Fibroblast of pulmonary artery (primary cell): ENCODE measurements around the gene MLN.

Experiments used
- DNase-seq: peaks from one replicate; pipeline ENCODE4 v3.0.0-alpha.2; 2010; ENCODE audit warnings: low read depth
- H3K4me3 ChIP-seq: replicated peaks from 2 replicates; pipeline ENCODE4 v1.5.1; 2011; ENCODE audit warnings: low read depth, mild to moderate bottlenecking, control low read depth, low read length, moderate library complexity
- TF ChIP-seq, protein P1 (sequence below): IDR thresholded peaks from 2 replicates; pipeline ENCODE4 v1.5.1; 2011; ENCODE audit warnings: mild to moderate bottlenecking, control low read depth, low read length, inconsistent platforms; ENCODE audit errors: missing control alignments

Gene MLN

DNA sequence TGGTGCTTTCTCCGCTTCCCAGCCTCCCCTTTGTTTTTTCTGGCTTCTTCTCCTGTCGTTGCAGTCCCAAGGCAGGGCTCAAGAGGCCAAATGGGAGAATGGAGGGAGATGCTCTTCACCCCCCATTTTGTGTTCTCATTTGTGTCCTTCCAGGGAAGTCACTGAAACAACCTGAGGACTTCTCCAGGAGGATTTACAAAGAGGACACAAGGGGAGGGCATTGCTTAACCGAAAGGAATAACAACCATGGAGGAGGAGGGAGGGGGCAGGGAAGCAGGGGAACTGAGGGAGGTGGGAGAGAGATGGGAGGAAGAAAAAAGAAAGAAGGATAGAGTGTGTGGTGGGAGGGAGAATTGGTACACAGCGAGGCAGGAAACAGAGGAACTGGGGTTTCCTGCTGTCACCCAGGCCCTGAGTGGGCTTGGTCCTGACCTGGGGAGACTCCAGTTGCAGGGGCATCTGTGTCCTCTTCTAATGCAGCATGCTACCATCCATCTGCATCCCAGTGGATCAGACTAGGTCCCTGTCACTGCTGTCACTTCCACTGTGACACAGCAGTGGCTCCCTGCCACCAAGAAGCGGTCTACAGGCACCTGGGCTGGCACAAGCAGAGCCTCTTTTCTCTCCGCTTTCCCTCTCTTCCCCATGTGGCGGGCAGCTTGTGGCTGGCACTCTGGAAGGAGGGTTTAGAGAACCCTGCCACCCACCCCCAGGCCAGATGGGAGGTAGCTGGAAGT, 17.1 kb upstream of the MLN start:
- H3K4me3 ChIP-seq, result no peak overlapping the region
- no peak for DNase-seq
- TF ChIP-seq, protein P1, sequence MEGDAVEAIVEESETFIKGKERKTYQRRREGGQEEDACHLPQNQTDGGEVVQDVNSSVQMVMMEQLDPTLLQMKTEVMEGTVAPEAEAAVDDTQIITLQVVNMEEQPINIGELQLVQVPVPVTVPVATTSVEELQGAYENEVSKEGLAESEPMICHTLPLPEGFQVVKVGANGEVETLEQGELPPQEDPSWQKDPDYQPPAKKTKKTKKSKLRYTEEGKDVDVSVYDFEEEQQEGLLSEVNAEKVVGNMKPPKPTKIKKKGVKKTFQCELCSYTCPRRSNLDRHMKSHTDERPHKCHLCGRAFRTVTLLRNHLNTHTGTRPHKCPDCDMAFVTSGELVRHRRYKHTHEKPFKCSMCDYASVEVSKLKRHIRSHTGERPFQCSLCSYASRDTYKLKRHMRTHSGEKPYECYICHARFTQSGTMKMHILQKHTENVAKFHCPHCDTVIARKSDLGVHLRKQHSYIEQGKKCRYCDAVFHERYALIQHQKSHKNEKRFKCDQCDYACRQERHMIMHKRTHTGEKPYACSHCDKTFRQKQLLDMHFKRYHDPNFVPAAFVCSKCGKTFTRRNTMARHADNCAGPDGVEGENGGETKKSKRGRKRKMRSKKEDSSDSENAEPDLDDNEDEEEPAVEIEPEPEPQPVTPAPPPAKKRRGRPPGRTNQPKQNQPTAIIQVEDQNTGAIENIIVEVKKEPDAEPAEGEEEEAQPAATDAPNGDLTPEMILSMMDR, result no peak

DNA sequence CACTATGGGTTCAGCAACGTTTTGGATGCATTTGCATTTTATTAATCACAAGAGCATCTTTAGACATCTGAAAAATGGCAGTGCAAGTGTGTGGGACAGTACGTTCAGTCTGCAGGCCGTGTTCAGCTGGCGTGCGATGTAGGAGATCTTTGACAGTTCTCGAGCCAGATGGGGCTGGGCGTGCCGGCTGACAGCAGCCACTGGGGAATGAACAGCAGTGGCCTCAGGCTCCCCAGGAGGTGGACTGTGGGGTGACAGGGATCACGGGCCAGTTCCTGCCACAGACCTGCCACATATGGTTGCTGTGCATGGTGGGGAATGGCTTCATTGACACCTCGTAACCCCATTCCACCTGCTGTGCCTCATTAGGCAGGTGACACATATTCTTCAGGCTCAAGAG, 16.4 kb upstream of the MLN start:
- H3K4me3 ChIP-seq, result no peak overlapping the region
- DNase-seq, result no peak
- TF ChIP-seq, protein P1, result no peak

DNA sequence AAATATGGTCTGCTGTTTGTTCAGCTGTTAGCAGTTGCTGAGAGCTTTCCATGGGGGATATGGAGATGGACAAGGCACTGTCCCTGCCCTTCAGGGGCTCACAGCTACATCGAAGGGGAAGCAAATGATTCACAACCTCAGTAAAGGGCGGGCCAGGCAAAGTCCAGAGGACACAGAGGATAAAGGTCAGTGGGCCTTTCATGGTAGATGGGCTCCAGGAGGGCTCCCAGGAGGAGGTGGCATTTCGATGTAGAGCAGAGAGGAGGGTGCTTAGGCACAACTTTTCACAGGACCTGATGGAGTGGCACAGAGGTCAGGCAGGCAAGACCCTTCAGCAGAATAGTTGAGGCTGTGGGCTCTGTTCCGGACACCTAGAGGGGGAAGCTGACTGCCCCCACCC, 15.2 kb upstream of the MLN start:
- no peak overlapping the region for H3K4me3 ChIP-seq
- TF ChIP-seq, protein P1, result no peak
- DNase-seq, result no peak

DNA sequence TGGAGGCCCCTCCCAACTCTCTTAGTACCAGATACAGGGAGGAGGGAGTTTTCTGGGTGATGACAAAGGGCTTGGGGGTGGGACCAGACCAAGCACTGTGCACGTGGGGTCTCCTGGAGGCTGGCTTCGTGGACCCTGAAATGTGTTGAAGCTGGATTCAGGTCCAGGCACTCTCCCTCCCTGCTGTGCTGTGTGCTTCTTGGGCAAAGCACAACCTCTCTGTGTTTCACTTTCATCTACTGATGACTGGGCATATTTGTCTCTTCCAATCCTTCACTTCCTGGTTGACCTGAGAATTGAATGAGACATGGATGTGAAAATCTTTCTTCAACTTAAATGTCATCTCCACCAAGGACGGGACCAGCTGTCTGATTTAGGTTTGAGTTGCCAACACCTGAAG, 14.5 kb upstream of the MLN start:
- DNase-seq, result no peak
- TF ChIP-seq, protein P1, result no peak
- no peak overlapping the region for H3K4me3 ChIP-seq

DNA sequence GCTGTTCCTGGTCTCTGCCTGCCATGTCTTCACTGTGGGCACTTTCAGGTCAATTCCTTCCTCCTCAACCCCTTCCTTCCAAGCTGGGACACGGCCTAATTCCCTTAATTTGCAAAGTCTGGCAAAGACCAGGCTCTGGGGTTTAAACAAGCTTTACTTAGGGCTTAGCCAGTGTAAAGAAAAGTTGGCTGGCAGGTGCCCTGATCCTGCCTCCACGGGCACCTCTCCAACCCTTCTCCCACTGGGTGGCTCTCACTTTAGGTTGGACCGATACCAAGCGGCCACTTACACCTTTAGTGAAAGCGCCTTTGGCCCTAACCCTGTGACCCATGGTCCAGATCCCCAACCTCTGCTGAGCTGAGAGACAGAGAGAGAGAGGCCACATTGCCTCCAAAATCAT, 13.7 kb upstream of the MLN start:
- H3K4me3 ChIP-seq, result no peak overlapping the region
- TF ChIP-seq, protein P1, result no peak
- DNase-seq, result no peak

DNA sequence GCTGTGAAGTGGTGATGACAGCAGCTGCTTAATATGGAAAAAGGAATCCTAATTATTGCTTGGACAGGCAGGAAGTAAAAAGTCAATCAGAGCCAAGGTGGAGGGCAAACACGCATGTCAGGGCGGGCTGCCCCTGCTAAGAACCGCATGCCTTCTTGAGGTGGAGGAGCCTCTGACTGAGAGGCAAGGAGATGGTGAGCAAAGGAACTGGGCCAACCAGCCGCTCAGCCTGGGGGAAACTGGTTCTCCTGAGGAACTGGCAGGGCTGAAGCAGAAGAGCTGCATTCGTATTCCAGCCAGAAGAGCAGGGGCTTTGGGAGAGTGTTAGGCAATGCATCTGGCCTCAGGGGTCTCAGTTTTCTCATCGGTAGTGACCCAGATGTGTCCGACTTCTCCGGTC, 13.1 kb upstream of the MLN start:
- no peak overlapping the region for H3K4me3 ChIP-seq
- TF ChIP-seq, protein P1, result no peak
- no peak for DNase-seq

DNA sequence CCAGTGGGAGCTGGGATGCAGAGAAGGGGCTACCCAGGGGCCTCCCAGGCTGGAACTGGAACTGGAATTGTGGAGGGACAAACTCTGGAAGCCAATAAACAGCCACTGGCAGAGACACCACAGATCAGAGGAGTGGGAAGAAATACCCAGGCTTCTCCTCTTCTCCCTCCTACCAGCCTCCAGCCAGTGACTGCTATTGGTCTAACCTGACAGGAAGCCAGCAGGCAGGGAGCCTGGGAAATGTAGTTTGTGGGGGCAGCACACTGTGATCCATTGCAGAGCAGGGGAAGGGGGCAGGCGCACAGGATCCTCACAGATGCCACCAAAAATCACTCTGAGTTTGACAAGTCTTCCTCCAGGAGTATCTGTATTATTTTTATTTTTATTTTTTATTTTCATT, 12.1 kb upstream of the MLN start:
- TF ChIP-seq, protein P1, result no peak
- peak; percentile 21 for DNase-seq
- no peak overlapping the region for H3K4me3 ChIP-seq
